AG09319 (cell line): ENCODE results near the gene USP21.

ENCODE experiments used
- DNase-seq: peaks from one replicate; pipeline ENCODE4 v3.0.0-alpha.2; 2010; ENCODE audit warnings: low read depth; ENCODE audit errors: extremely low read depth
- TF ChIP-seq, protein P1 (sequence below): IDR thresholded peaks from 2 replicates; pipeline ENCODE4 v1.5.1; 2011; ENCODE audit warnings: low read depth, mild to moderate bottlenecking, inconsistent platforms, low read length, moderate library complexity

Gene USP21

GRCh38 chr1:161188381-161188780 lies 29.1 kb downstream of the USP21 start:
- TF ChIP-seq, protein P1, sequence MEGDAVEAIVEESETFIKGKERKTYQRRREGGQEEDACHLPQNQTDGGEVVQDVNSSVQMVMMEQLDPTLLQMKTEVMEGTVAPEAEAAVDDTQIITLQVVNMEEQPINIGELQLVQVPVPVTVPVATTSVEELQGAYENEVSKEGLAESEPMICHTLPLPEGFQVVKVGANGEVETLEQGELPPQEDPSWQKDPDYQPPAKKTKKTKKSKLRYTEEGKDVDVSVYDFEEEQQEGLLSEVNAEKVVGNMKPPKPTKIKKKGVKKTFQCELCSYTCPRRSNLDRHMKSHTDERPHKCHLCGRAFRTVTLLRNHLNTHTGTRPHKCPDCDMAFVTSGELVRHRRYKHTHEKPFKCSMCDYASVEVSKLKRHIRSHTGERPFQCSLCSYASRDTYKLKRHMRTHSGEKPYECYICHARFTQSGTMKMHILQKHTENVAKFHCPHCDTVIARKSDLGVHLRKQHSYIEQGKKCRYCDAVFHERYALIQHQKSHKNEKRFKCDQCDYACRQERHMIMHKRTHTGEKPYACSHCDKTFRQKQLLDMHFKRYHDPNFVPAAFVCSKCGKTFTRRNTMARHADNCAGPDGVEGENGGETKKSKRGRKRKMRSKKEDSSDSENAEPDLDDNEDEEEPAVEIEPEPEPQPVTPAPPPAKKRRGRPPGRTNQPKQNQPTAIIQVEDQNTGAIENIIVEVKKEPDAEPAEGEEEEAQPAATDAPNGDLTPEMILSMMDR = no peak

GRCh38 chr1:161189036-161189435 lies 29.7 kb downstream of the USP21 start:
- TF ChIP-seq, protein P1 = no peak
- no peak for DNase-seq

More at GRCh38 chr1:161188381-161188780, 29.1 kb downstream of the USP21 start:
- no peak for DNase-seq

- TF ChIP-seq, protein P1 = no peak
- DNase-seq = no peak
Measured at GRCh38 chr1:161190962-161191521, 31.7 kb downstream of the USP21 start.

DNA sequence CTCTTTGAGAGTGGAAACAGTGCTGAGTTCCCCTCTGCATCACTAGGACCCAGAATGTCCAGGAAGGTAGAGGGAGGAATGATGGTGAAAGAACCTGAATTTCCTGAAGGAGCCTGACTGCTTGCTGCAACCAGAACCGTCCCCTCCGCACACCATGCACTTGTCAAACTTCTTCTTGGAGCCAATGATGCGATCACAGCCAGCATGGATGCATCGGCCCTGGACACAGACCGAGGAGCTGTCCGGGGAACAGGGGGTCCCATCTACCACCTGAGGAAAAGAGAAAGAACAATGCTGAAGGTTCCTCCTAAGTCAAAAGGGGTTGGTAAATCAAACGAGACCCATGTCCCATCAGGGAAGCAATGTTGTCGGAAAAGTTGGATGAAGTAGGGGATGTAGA lies 32.7 kb downstream of the USP21 start:
- TF ChIP-seq, protein P1 = no peak

DNA sequence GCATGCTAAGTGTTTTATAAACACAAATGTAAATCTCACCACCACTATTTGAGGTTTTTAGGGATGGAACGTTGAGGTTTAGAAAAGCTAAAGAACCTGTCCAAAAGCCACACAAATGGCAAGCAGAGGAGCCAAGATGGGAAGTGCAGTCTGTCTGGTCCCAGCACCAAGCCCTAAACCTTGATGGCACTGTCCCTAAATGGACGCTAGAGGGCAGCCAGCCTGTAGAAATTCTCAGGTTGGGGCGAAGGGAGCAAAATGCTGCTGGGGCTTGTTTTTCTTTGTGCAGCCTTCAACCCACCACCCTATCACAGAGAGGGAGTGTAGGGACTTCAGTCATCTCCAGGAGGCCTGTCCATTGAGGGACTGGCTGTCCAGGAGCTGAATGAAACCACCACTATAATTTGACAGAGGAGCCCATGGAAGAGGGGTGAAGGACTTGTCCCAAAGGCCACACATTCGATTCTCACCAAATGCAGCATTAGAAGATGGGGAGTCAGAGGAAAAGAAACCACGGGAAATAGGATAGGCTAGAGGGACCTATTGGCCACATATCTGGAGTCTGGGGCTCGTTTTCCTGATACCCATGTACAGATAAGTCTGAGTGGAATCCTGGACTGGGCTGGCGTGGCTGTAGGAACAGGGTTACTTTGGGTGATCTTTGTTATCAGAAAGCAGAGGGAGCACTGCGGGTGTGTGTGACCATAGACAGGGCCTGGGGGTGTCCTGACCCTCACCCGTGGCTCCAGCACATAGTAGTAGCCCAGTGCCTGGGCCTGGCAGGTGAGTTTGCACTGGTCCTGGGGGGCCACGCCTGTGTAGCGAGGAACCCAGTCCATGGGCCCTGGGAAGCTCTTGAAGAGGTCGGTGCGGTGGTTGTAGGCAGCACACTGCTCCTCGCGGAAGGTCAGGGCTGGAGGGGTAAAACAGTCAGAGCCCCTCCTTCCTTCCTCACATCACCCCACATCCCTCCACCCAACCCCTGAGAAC lies 33.5 kb downstream of the USP21 start:
- TF ChIP-seq, protein P1 = peak; percentile 95
- peak; percentile 38 for DNase-seq

More for the DNA sequence above, 32.7 kb downstream of the USP21 start:
- DNase-seq = no peak

DNA sequence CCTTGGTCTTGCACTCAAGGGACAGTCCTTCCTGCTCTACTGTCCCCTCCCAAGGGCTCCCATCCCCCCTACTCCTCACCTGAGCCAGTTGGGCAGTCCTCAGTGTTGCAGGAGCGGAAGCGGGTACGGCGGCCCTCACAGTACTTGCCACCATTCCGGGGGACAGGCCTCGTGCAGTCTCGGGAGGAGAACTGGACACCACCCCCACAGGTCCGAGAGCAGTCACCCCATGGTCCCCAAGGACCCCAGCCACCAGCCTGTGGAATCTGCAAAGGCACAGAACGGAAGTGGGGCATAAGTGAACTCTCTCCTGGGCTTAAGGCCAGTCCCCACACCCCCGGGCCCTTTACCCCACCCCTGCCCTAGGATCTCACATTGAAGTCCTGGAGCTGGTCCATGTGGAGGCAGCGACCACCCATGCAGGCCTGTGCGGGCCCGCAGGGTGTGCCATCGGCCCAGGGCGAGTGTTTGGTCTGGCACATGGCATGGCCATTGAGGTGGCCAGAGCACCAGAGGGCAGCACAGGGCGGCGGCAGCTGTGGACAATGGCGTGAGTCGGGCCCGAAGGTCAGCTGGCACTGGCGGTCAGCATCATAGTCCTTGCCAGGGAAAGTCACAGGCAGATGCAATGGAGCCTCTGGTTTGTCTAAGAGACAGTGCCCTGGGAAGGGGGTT lies 34.4 kb downstream of the USP21 start:
- no peak for DNase-seq
- TF ChIP-seq, protein P1 = no peak
